ENCODE measurements around the gene DCAF8.

DCAF8 gene

GRCh38 chr1:160179336-160179735, 83.0 kb downstream of the DCAF8 start:
- DNase-seq (ENCODE audit: low read depth, low spot score): no peak
- no peak overlapping the region for H3K27ac ChIP-seq

- no peak overlapping the region for H3K27ac ChIP-seq
- DNase-seq (ENCODE audit: low read depth, low spot score): no peak
Observed at GRCh38 chr1:160178731-160179130, 83.6 kb downstream of the DCAF8 start.

- H3K27ac ChIP-seq: no peak overlapping the region
- DNase-seq (ENCODE audit: low read depth, low spot score): no peak
Observed at GRCh38 chr1:160177667-160178066, 84.7 kb downstream of the DCAF8 start.

- no peak for DNase-seq (ENCODE audit: low read depth, low spot score)
- no peak overlapping the region for H3K27ac ChIP-seq
Observed at GRCh38 chr1:160177231-160177630, 85.1 kb downstream of the DCAF8 start.

GRCh38 chr1:160171980-160172379, 90.4 kb downstream of the DCAF8 start:
- no peak for DNase-seq (ENCODE audit: low read depth, low spot score)
- H3K27ac ChIP-seq: no peak overlapping the region

GRCh38 chr1:160171354-160171753, 91.0 kb downstream of the DCAF8 start:
- DNase-seq (ENCODE audit: low read depth, low spot score): no peak

GRCh38 chr1:160169553-160170399, 92.6 kb downstream of the DCAF8 start:
- DNase-seq (ENCODE audit: low read depth, low spot score): no peak
- no peak overlapping the region for H3K27ac ChIP-seq

More at GRCh38 chr1:160171354-160171753, 91.0 kb downstream of the DCAF8 start:
- H3K27ac ChIP-seq: no peak overlapping the region

GRCh38 chr1:160168609-160169369, 93.6 kb downstream of the DCAF8 start:
- DNase-seq (ENCODE audit: low read depth, low spot score): no peak
- no peak overlapping the region for H3K27ac ChIP-seq

- DNase-seq (ENCODE audit: low read depth, low spot score): no peak
- no peak overlapping the region for H3K27ac ChIP-seq
Observed at GRCh38 chr1:160168016-160168415, 94.3 kb downstream of the DCAF8 start.

GRCh38 chr1:160167580-160167979, 94.8 kb downstream of the DCAF8 start:
- no peak overlapping the region for H3K27ac ChIP-seq

GRCh38 chr1:160167056-160167455, 95.3 kb downstream of the DCAF8 start:
- no peak for DNase-seq (ENCODE audit: low read depth, low spot score)
- H3K27ac ChIP-seq: no peak overlapping the region

More at GRCh38 chr1:160167580-160167979, 94.8 kb downstream of the DCAF8 start:
- DNase-seq (ENCODE audit: low read depth, low spot score): no peak

- no peak overlapping the region for H3K27ac ChIP-seq
Observed at GRCh38 chr1:160166166-160166868, 96.0 kb downstream of the DCAF8 start.

More at GRCh38 chr1:160166166-160166868, 96.0 kb downstream of the DCAF8 start:
- DNase-seq (ENCODE audit: low read depth, low spot score): no peak

Measured in epithelial cell of prostate (primary cell).